H4 (cell line): ENCODE data around the gene NDST1. TPM values are rescaled to one million over a fixed set of nuclear protein-coding genes. Genes with fewer than 3 reads are reported as not detected.

Experiments used
- DNase-seq: peaks from one replicate; pipeline ENCODE4 v3.0.0-alpha.2; 2015; ENCODE audit warnings: low spot score
- total RNA-seq: library from RNA; depleted of rRNA; stranded (reverse); fragments of >200 nt; shearing (Covaris generic); gene quantifications from 2 replicates; pipeline ENCODE4 v1.2.3, GENCODE V29; 2014

The NDST1 gene
- total RNA-seq, 1 experiment from 2014 or later: 26.6 TPM

GRCh38 chr5:150489360-150490295, 18.3 kb upstream of the NDST1 start:
- DNase-seq: no peak

- no peak for DNase-seq
Measured at GRCh38 chr5:150490296-150490669, 17.6 kb upstream of the NDST1 start.

- no peak for DNase-seq
Measured at GRCh38 chr5:150490754-150491153, 17.2 kb upstream of the NDST1 start.

- no peak for DNase-seq
Measured at GRCh38 chr5:150491876-150492275, 16.1 kb upstream of the NDST1 start.

GRCh38 chr5:150492621-150493020, 15.3 kb upstream of the NDST1 start:
- DNase-seq: no peak

- DNase-seq: no peak
Measured at GRCh38 chr5:150496098-150496497, 11.8 kb upstream of the NDST1 start.

GRCh38 chr5:150496534-150496933, 11.4 kb upstream of the NDST1 start:
- DNase-seq: no peak

- peak; percentile 95 for DNase-seq
Measured at GRCh38 chr5:150497274-150497988, 10.5 kb upstream of the NDST1 start.

GRCh38 chr5:150497989-150498317, 10.0 kb upstream of the NDST1 start:
- no peak for DNase-seq

GRCh38 chr5:150498501-150498900, 9.4 kb upstream of the NDST1 start:
- no peak for DNase-seq

- DNase-seq: no peak
Measured at GRCh38 chr5:150498971-150499370, 9.0 kb upstream of the NDST1 start.

GRCh38 chr5:150499437-150499956, 8.4 kb upstream of the NDST1 start:
- DNase-seq: no peak

- no peak for DNase-seq
Measured at GRCh38 chr5:150500328-150500841, 7.5 kb upstream of the NDST1 start.

GRCh38 chr5:150500905-150501304, 7.0 kb upstream of the NDST1 start:
- no peak for DNase-seq

GRCh38 chr5:150502106-150502505, 5.8 kb upstream of the NDST1 start:
- no peak for DNase-seq

- DNase-seq: no peak
Measured at GRCh38 chr5:150502847-150503246, 5.1 kb upstream of the NDST1 start.

GRCh38 chr5:150503386-150503785, 4.5 kb upstream of the NDST1 start:
- DNase-seq: no peak

GRCh38 chr5:150503977-150504620, 3.8 kb upstream of the NDST1 start:
- peak; percentile 63 for DNase-seq

- peak; percentile 85 for DNase-seq
Measured at GRCh38 chr5:150505041-150505511, 2.9 kb upstream of the NDST1 start.

GRCh38 chr5:150505816-150506215, 2.1 kb upstream of the NDST1 start:
- no peak for DNase-seq

GRCh38 chr5:150506571-150507473, 1.1 kb upstream of the NDST1 start:
- DNase-seq: no peak
